ENCODE data around the gene PRDX5.

PRDX5 gene

GRCh38 chr11:64362339-64362738 is 44.4 kb downstream of the PRDX5 start:
- no peak for DNase-seq (ENCODE audit: low read depth in 2 of 2)

- DNase-seq (ENCODE audit: low read depth in 2 of 2): no peak
Observed at GRCh38 chr11:64364435-64364834, 46.5 kb downstream of the PRDX5 start.

- no peak for DNase-seq (ENCODE audit: low read depth in 2 of 2)
Observed at GRCh38 chr11:64364911-64365310, 47.0 kb downstream of the PRDX5 start.

DNA sequence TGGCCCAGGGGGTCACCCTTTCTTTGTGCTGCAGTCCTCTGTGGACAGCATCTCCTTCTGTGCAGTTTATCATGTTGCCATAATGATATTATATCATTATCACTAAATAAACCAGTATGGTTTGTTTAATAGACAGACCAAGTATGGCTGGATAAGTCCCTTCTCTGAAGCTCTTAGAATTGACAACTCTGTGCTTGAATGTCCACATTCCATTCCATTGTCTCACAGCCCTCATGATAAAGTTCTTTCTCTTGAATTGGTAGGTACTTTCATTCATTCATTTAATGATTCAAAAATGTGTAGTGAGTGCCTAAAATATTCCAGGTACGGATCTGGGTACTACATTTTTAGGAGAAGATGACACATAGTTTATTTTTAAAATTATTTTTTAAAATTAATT is 48.8 kb downstream of the PRDX5 start:
- no peak for DNase-seq (ENCODE audit: low read depth in 2 of 2)

DNA sequence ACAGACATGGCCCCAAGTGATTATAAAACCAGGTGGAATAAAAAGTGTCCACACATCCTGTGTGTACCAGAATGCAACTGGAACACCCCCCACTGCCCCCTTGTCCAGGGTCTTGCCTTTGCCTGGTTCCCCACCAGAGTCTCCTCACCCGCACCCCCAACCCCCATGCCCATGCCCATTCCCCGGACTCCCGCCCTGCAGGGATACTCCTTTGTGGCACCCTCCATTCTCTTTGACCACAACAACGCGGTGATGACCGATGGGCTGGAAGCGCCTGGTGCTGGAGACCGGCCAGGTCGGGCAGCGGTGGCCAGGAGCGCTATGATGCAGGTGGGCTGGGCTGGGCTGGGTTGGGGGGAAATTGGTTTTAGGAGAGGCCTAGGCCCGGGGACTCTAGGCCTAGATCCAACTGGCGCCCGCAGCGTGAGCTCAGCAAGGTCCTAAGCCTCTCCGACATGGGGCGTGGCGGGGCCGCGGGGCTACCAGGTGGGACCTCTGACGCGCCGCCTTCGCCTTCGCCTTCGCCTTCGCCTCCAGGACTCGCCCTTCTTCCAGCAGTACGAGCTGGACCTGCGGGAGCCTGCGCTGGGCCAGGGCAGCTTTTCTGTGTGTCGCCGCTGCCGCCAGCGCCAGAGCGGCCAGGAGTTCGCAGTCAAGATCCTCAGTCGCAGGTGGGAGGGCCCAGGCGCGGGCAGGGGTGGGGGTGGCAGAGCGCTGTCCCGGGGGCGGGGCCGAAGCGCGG is 50.2 kb downstream of the PRDX5 start:
- no peak for DNase-seq (ENCODE audit: low read depth in 2 of 2)

GRCh38 chr11:64368673-64369074 is 50.8 kb downstream of the PRDX5 start:
- DNase-seq (ENCODE audit: low read depth in 2 of 2): no peak

GRCh38 chr11:64369440-64370421 is 51.8 kb downstream of the PRDX5 start:
- no peak for DNase-seq (ENCODE audit: low read depth in 2 of 2)

DNA sequence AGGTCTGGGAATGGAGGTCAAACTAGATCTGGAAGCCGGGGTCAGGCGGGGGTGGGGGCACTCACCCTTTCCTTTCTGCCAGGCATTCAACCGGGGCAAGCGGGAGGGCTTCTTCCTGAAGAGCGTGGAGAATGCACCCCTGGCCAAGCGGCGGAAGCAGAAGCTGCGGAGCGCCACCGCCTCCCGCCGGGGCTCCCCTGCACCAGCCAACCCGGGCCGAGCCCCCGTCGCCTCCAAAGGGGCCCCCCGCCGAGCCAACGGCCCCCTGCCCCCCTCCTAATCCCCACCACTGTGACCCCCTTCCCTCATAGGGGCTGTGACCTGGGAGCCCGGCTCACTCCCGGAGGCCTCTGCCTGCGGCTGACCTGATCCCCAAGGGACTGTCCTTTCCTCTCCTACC is 53.3 kb downstream of the PRDX5 start:
- no peak for DNase-seq (ENCODE audit: low read depth in 2 of 2)

Measured in stimulated activated CD8-positive, alpha-beta memory T cell treated with anti-CD3 and anti-CD28 coated beads, Interleukin-15, amount 100 ng/mL, for 4 hours (primary cell).